ENCODE results near the gene TAF4. TPM values are rescaled to one million over a fixed set of nuclear protein-coding genes. Genes with fewer than 3 reads are reported as not detected.
"Not testable (repeated sequence)": the region's sequence is repeated elsewhere in the genome, so short reads cannot be mapped to it uniquely, and the experiment has no call there.

The TAF4 gene
- total RNA-seq, 4 donors from 2014 or later, result 8.0 to 24.9 (median 13.9) TPM

GRCh38 chr20:61986762-61987321 is 78.8 kb downstream of the TAF4 start:
- TF ChIP-seq, protein P1, sequence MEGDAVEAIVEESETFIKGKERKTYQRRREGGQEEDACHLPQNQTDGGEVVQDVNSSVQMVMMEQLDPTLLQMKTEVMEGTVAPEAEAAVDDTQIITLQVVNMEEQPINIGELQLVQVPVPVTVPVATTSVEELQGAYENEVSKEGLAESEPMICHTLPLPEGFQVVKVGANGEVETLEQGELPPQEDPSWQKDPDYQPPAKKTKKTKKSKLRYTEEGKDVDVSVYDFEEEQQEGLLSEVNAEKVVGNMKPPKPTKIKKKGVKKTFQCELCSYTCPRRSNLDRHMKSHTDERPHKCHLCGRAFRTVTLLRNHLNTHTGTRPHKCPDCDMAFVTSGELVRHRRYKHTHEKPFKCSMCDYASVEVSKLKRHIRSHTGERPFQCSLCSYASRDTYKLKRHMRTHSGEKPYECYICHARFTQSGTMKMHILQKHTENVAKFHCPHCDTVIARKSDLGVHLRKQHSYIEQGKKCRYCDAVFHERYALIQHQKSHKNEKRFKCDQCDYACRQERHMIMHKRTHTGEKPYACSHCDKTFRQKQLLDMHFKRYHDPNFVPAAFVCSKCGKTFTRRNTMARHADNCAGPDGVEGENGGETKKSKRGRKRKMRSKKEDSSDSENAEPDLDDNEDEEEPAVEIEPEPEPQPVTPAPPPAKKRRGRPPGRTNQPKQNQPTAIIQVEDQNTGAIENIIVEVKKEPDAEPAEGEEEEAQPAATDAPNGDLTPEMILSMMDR (IDR thresholded peaks at IDR 0.05 in 4 of 5, conservative IDR thresholded peaks at IDR 0.05 in 1 of 5), result no peak
- no peak for TF ChIP-seq POLR2A (IDR thresholded peaks at IDR 0.05)
- peaks cover 0 to 5% of the 10 kb centered on the region in 2 donors for H3K4me1 ChIP-seq
- ATAC-seq (no peak), DNase-seq (no peak)
- peaks cover 3 to 35% of the 10 kb centered on the region in 2 donors for H3K36me3 ChIP-seq
- in situ Hi-C loops (cut with MboI; ENCODE audit: low sequenced_read_pairs in 4 of 4), result no loop called here
- intact Hi-C loops (cut with DNase I; ENCODE audit: low total_unique reads), result no loop called here
- H3K27me3 ChIP-seq, result no peaks in the 10 kb centered on the region
- H3K4me3 ChIP-seq, result no peak overlapping the region
- H3K27ac ChIP-seq, result no peak overlapping the region
- peaks cover 0 to 5% (median 4%) of the 10 kb centered on the region in 3 donors for H3K9me3 ChIP-seq

GRCh38 chr20:61985096-61985495 is 80.6 kb downstream of the TAF4 start:
- in situ Hi-C loops (cut with MboI; ENCODE audit: low sequenced_read_pairs in 4 of 4), result no loop called here
- DNase-seq, result no peak
- intact Hi-C loops (cut with DNase I; ENCODE audit: low total_unique reads), result no loop called here
- Histone ChIP-seq H3K4me1 (peaks cover 0 to 5% of the 10 kb centered on the region in 2 donors), H3K27me3 (no peaks in the 10 kb centered on the region), H3K9me3 (no peaks in the 10 kb centered on the region), H3K27ac (no peak overlapping the region), H3K4me3 (no peak overlapping the region), H3K36me3 (peaks cover 0 to 19% of the 10 kb centered on the region in 2 donors)
- ATAC-seq, result no peak
- TF ChIP-seq POLR2A (IDR thresholded peaks at IDR 0.05), result no peak
- TF ChIP-seq, protein P1 (IDR thresholded peaks at IDR 0.05 in 4 of 5, conservative IDR thresholded peaks at IDR 0.05 in 1 of 5), result no peak

DNA sequence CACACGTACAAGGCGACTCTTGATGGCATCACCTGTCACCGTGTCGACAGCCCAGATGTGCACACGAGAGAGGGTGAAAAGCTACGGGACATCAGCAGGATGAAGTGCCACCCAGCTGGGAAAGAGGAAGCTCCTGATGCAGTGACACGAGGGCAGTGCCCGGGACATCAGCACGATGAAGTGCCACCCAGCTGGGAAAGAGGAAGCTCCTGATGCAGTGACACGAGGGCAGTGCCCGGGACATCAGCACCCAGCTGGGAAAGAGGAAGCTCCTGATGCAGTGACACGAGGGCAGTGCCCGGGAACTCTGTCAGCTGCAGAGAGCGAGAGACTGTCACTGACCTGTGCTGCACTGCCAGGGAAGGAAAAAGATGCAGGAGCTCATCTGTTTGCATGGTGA is 81.2 kb downstream of the TAF4 start:
- H3K4me1 ChIP-seq; in situ Hi-C loops (cut with MboI; ENCODE audit: low sequenced_read_pairs in 4 of 4); DNase-seq; ATAC-seq; H3K27ac ChIP-seq; H3K9me3 ChIP-seq; H3K27me3 ChIP-seq; intact Hi-C loops (cut with DNase I; ENCODE audit: low total_unique reads); H3K4me3 ChIP-seq: not testable (repeated sequence)
- peaks cover 0 to 14% of the 10 kb centered on the region in 2 donors for H3K36me3 ChIP-seq

GRCh38 chr20:61983965-61984364 is 81.7 kb downstream of the TAF4 start:
- peaks cover 0 to 14% of the 10 kb centered on the region in 2 donors for H3K36me3 ChIP-seq

DNA sequence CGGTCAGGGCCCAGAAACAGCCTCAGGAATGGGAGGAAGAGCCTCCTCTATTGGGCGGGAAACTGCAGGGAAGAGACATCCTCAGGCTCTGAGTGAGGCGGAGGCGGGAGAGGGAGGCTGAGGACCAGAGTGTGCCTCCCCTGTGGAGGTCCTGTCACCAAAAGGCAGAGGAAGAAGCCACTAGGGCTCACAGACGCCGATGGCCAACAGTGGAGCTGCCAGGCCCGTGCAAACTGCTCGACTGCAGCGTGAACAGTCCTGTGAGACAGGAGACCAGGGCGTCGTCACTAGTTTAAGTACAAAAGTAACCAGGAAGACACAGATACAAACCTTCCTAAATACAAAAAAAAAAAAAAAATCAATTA is 82.7 kb downstream of the TAF4 start:
- H3K27ac ChIP-seq, result no peak overlapping the region
- no peaks in the 10 kb centered on the region for H3K9me3 ChIP-seq
- peaks cover 0 to 14% of the 10 kb centered on the region in 2 donors for H3K36me3 ChIP-seq
- no peaks in the 10 kb centered on the region for H3K27me3 ChIP-seq
- no peak overlapping the region for H3K4me3 ChIP-seq
- in situ Hi-C loops (cut with MboI; ENCODE audit: low sequenced_read_pairs in 4 of 4) (no loop called here), intact Hi-C loops (cut with DNase I; ENCODE audit: low total_unique reads) (no loop called here)
- TF ChIP-seq POLR2A (IDR thresholded peaks at IDR 0.05), result no peak
- TF ChIP-seq, protein P1 (IDR thresholded peaks at IDR 0.05 in 4 of 5, conservative IDR thresholded peaks at IDR 0.05 in 1 of 5), result no peak
- DNase-seq, result no peak
- ATAC-seq, result no peak
- peaks cover 0 to 5% of the 10 kb centered on the region in 2 donors for H3K4me1 ChIP-seq

More at GRCh38 chr20:61983965-61984364, 81.7 kb downstream of the TAF4 start:
- TF ChIP-seq, protein P1 (IDR thresholded peaks at IDR 0.05 in 4 of 5, conservative IDR thresholded peaks at IDR 0.05 in 1 of 5), result no peak
- no peak for TF ChIP-seq POLR2A (IDR thresholded peaks at IDR 0.05)
- ATAC-seq (no peak), DNase-seq (no peak)
- in situ Hi-C loops (cut with MboI; ENCODE audit: low sequenced_read_pairs in 4 of 4), result no loop called here
- Histone ChIP-seq H3K27ac (no peak overlapping the region), H3K27me3 (no peaks in the 10 kb centered on the region), H3K4me3 (no peak overlapping the region), H3K9me3 (no peaks in the 10 kb centered on the region), H3K4me1 (peaks cover 0 to 5% of the 10 kb centered on the region in 2 donors)
- intact Hi-C loops (cut with DNase I; ENCODE audit: low total_unique reads), result no loop called here

All from gastrocnemius medialis (tissue), 4 donors.